ENCODE data around the gene SPP1.

DNA sequence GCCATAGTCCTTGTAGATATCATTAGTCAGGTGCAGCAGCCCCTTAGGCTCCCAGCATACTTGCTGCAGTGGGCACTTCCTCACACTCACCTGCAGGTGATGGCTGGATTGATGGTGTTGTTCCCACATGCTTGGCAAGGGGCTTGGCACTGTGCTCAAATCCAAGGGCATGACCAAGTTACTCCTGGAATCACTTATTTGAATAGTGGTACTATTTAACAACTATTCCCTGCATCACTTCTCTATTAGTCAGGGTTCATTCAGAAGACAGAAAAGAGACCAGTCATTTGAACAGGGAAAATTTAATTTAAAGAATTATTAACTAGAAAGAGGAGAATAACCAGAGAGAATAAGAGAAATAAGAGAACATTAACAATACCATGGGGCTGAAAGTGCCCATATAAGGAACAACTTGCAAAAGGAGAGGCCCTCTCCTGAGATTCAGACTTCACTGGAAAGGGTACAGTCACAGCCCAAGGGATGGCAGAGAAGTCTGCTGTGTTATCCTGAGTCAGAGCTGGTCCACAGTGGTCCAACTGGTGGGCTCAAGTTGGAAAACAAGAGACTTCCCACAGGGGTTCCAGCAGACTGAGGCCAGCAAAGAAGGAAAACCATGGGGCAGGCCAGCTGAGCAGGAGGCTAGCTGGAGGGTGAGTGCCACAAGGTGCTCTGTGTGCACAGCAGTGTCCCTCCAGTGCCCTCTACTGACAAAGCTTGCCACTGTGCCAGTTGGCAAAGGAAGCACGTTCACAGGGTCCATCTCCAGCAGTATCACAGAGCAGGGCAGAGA lies 9.8 kb downstream of the SPP1 start:
- TF ChIP-seq CTCF (IDR thresholded peaks at IDR 0.05) (peak in 2 of 4 experiments; percentile 7 to 46), POLR2A (IDR thresholded peaks at IDR 0.05) (no peak), POLR2AphosphoS5 (IDR thresholded peaks at IDR 0.05) (no peak)
